Middle frontal gyrus (tissue), 1 donor: ENCODE results near the gene CYP4F12.

Experiments
- DNase-seq: peaks from one replicate; pipeline ENCODE4 v3.0.0-alpha.2; 2015; ENCODE audit warnings: low spot score; ENCODE audit errors: extremely low spot score

CYP4F12 gene

GRCh38 chr19:15714638-15715037 is 41.8 kb downstream of the CYP4F12 start:
- DNase-seq: no peak

GRCh38 chr19:15715642-15716041 is 42.8 kb downstream of the CYP4F12 start:
- DNase-seq: no peak

GRCh38 chr19:15717809-15718208 is 44.9 kb downstream of the CYP4F12 start:
- no peak for DNase-seq

- DNase-seq: no peak
Measured at GRCh38 chr19:15721268-15721667, 48.4 kb downstream of the CYP4F12 start.

GRCh38 chr19:15722956-15723355 is 50.1 kb downstream of the CYP4F12 start:
- DNase-seq: no peak

- DNase-seq: no peak
Measured at GRCh38 chr19:15727724-15728123, 54.8 kb downstream of the CYP4F12 start, which contains the start of gene OR10H2. TSS of gene OR10H2 (plus strand) at chr19:15728024. CDS start at chr19:15728044, 20 bp downstream.

GRCh38 chr19:15730538-15730937 is 57.7 kb downstream of the CYP4F12 start:
- no peak for DNase-seq

GRCh38 chr19:15732388-15732787 is 59.5 kb downstream of the CYP4F12 start:
- no peak for DNase-seq

GRCh38 chr19:15733895-15734294 is 61.0 kb downstream of the CYP4F12 start:
- no peak for DNase-seq

GRCh38 chr19:15737722-15738121 is 64.8 kb downstream of the CYP4F12 start, which contains the start of gene OR10H3:
TSS of gene OR10H3 (plus strand) at chr19:15737985. CDS start at chr19:15741393, 3,408 bp downstream.
- DNase-seq: no peak

- DNase-seq: no peak
Measured at GRCh38 chr19:15740785-15741184, 67.9 kb downstream of the CYP4F12 start.
